Bronchial epithelial cell (primary cell): ENCODE data around the gene CDCA7L. TPM values are rescaled to one million over a fixed set of nuclear protein-coding genes. Genes with fewer than 3 reads are reported as not detected.
A peak's percentile ranks its signal among the peaks of the same experiment; 100 is the strongest.

Experiments
- DNase-seq: peaks from one replicate; pipeline ENCODE4 v3.0.0-alpha.2; 2010; ENCODE audit warnings: low read depth
- FAIRE-seq: peaks from 2 replicates; lab custom pipeline; 2011; peaks lifted over from hg19 to GRCh38; lab: Jason Lieb, UNC
- H3K27me3 ChIP-seq: 2 replicates; pipeline ENCODE4 v1.5.1; 2011; ENCODE audit warnings: low read length; ENCODE audit not compliant: control insufficient read depth, insufficient read depth
- H3K36me3 ChIP-seq: 2 replicates; pipeline ENCODE4 v1.5.1; 2011; ENCODE audit warnings: low read length; ENCODE audit not compliant: control insufficient read depth, insufficient read depth
- H3K4me3 ChIP-seq: 2 replicates; pipeline ENCODE4 v1.5.1; 2011; ENCODE audit warnings: mild to moderate bottlenecking, low read depth, low read length, control low read depth
- total RNA-seq: library from RNA; depleted of rRNA; stranded (reverse); fragments of >200 nt; gene quantifications from 2 replicates; pipeline ENCODE4 v1.2.1, GENCODE V29; 2014
- TF ChIP-seq, protein P1 (sequence below): IDR thresholded peaks from 2 replicates; pipeline ENCODE4 v1.5.1; 2011; ENCODE audit warnings: mild to moderate bottlenecking, moderate library complexity, low read length, control low read depth, inconsistent platforms; ENCODE audit not compliant: insufficient read depth, severe bottlenecking

Gene CDCA7L
- total RNA-seq, 1 donor from 2014 or later, result 40.3 TPM

DNA sequence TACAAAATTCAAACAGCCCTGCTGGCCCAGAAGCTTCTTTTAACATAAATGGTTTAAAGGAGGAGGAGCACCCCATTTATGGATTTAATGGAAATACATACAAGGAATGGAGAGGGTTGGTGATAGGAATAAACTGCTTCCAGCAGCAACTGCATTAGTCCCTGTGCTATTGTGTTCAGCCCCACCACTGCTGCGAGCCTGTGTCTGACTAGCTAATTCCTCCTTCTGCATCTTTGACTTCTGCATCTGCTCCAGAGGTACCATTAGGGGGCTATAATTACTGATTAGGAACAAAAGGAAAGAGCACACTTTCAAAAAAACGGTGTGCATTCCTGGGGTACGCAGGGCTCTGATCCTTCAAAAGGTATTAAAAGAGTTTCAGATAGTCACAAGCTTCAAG, 24.8 kb downstream of the CDCA7L start:
- Histone ChIP-seq H3K36me3 (no peaks in the 10 kb centered on the region), H3K27me3 (no peaks in the 10 kb centered on the region), H3K4me3 (no peak overlapping the region)
- TF ChIP-seq, protein P1, sequence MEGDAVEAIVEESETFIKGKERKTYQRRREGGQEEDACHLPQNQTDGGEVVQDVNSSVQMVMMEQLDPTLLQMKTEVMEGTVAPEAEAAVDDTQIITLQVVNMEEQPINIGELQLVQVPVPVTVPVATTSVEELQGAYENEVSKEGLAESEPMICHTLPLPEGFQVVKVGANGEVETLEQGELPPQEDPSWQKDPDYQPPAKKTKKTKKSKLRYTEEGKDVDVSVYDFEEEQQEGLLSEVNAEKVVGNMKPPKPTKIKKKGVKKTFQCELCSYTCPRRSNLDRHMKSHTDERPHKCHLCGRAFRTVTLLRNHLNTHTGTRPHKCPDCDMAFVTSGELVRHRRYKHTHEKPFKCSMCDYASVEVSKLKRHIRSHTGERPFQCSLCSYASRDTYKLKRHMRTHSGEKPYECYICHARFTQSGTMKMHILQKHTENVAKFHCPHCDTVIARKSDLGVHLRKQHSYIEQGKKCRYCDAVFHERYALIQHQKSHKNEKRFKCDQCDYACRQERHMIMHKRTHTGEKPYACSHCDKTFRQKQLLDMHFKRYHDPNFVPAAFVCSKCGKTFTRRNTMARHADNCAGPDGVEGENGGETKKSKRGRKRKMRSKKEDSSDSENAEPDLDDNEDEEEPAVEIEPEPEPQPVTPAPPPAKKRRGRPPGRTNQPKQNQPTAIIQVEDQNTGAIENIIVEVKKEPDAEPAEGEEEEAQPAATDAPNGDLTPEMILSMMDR, result no peak
- DNase-seq (no peak), FAIRE-seq (peak; percentile 50)

DNA sequence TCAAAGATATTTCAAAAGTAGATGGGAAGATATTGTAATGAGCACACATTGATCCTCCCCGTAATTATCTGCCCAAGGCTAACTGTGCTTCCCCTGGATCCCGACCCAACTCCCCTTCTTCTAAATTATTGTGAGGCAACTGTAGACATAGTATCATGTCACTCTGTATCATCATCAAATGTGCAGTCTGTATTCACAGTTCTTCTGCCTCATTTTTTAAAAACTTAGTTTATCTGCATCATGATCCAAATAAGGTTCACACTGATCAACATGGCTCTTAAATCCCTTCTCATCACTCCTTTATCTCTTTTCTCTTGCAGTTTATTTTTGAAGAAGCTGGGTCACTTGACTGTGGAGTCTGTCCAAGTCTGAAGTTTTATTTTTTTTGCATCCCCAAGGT, 27.5 kb downstream of the CDCA7L start:
- H3K27me3 ChIP-seq, result no peaks in the 10 kb centered on the region
- TF ChIP-seq, protein P1, result no peak
- no peak for DNase-seq
- H3K4me3 ChIP-seq, result no peak overlapping the region
- no peaks in the 10 kb centered on the region for H3K36me3 ChIP-seq
- no peak for FAIRE-seq

DNA sequence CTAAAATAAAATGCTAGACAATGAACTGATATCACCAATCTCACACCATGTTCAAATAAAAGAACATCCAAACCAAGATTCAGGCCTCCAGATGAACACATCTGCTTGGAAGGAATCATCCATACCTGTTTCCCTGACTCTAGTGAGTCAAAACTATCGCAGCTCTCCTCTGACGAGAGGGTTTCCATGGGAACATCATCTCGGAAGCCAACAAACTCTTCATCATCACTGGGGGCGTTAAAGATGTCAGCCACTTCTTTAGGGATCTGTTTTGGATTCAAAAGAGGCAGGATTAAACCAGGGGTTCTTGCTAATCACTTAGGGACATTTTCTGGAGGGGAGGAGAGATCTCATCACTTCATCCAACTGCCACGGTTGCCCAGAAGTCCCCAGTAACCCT, 29.1 kb downstream of the CDCA7L start:
- Histone ChIP-seq H3K4me3 (no peak overlapping the region), H3K36me3 (no peaks in the 10 kb centered on the region), H3K27me3 (no peaks in the 10 kb centered on the region)
- FAIRE-seq (no peak), DNase-seq (peak; percentile 7)
- TF ChIP-seq, protein P1, result no peak

DNA sequence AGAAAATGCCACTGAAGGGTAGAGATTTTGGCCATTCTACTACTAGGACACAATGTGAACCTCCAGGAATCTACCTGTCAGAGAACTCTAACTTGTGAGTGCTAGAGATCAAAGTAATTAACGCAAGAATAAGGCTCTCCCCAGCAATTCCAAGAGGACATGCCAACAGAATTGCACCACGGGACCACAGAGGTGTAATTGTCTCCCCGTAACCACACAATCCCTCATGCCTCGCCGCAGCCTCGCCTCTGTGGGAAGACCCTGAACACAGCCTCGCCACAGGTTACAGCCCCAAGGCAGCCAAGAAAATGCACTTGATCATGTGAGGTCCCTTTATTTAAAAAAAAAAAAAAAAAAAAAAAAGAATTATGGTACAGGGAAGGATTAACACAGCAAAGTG, 29.5 kb downstream of the CDCA7L start:
- TF ChIP-seq, protein P1, result no peak
- Histone ChIP-seq H3K27me3 (no peaks in the 10 kb centered on the region), H3K36me3 (no peaks in the 10 kb centered on the region), H3K4me3 (no peak overlapping the region)
- DNase-seq (no peak), FAIRE-seq (no peak)

DNA sequence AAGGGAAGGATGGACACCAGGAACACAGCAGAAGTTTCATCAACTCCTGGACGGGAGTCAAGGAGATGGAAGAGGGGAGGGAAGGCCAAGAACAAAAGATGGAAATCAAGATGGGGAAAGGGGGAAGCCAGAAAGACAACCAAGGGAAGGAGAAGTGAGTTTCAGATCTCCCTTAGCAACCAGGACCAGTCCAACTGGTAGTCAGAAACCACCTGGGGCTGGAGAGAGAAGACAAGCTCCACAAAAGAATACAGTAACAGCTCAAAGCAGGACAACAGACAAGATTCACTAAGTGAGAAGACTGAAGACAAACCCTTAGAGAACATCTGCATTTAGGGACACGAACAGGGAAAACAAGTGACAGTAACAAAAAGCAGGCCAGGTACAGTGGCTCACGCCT, 30.6 kb downstream of the CDCA7L start:
- FAIRE-seq (no peak), DNase-seq (no peak)
- H3K36me3 ChIP-seq, result no peaks in the 10 kb centered on the region
- no peak overlapping the region for H3K4me3 ChIP-seq
- TF ChIP-seq, protein P1, result no peak
- no peaks in the 10 kb centered on the region for H3K27me3 ChIP-seq

DNA sequence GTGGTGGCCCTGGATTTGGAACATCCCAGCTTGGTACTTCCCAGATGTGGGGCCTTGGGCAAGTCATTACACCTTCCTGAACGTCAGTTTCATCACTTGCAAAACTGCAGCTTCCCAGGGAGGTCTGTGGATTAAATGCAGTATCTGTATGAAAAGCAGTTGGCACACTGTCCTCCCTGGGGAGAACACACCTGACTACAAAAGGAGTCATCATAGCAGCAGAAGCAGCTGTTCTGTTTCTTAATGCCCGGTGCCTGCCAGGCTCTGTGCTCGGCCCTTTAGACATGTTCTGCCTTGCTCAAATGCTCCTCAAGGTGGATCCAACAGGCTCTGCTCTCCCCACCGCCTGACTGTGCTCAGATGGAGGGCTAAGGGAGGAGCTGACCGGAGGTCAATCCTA, 31.0 kb downstream of the CDCA7L start:
- TF ChIP-seq, protein P1, result no peak
- Histone ChIP-seq H3K4me3 (no peak overlapping the region), H3K36me3 (no peaks in the 10 kb centered on the region), H3K27me3 (no peaks in the 10 kb centered on the region)
- FAIRE-seq, result no peak
- no peak for DNase-seq
